GM23338 (cell line): ENCODE results near the gene NAP1L4.

Experiments
- CREB1 ChIP-seq: fragments of 250-450 bp; sonication (Bioruptor Pico); IDR thresholded peaks from 2 replicates; pipeline ENCODE4 v1.5.0; 2020; ENCODE audit warnings: low read depth, mild to moderate bottlenecking, moderate library complexity
- EZH2 ChIP-seq: fragments of 200-600 bp; sonication (generic); IDR thresholded peaks from one replicate; pipeline ENCODE4 v1.8.0; 2017; ENCODE audit warnings: antibody characterized with exemption, mild to moderate bottlenecking, low read depth; ENCODE audit not compliant: unreplicated experiment
- EZH2phosphoT487 ChIP-seq: fragments of 200-600 bp; sonication (generic); IDR thresholded peaks from one replicate; pipeline ENCODE4 v1.8.1; 2018; ENCODE audit warnings: antibody characterized with exemption; ENCODE audit not compliant: unreplicated experiment
- JUNB ChIP-seq: IDR thresholded peaks from one replicate; pipeline ENCODE4 v1.6.1; 2016; ENCODE audit warnings: antibody characterized with exemption; ENCODE audit not compliant: unreplicated experiment
- NANOG ChIP-seq: IDR thresholded peaks from 2 replicates; pipeline ENCODE4 v1.6.1; 2016; ENCODE audit warnings: antibody characterized with exemption, borderline replicate concordance
- POLR2AphosphoS5 ChIP-seq: IDR thresholded peaks from 2 replicates; pipeline ENCODE4 v1.6.1; 2016; ENCODE audit warnings: antibody characterized with exemption, low read depth
- REST ChIP-seq: IDR thresholded peaks from one replicate; pipeline ENCODE4 v1.6.1; 2018; ENCODE audit warnings: antibody characterized with exemption; ENCODE audit not compliant: unreplicated experiment
- STAT1 ChIP-seq: IDR thresholded peaks from one replicate; pipeline ENCODE4 v1.6.1; 2016; ENCODE audit warnings: antibody characterized with exemption; ENCODE audit not compliant: unreplicated experiment
- ZNF114 ChIP-seq: fragments of 250-450 bp; sonication (Bioruptor Pico); IDR thresholded peaks from 2 replicates; pipeline ENCODE4 v1.5.0; 2020; ENCODE audit warnings: mild to moderate bottlenecking, moderate library complexity
- ZNF331 ChIP-seq: fragments of 250-450 bp; sonication (Bioruptor Pico); IDR thresholded peaks from 2 replicates; pipeline ENCODE4 v1.5.0; 2020; ENCODE audit warnings: low read depth, mild to moderate bottlenecking, moderate library complexity
- ZNF462 ChIP-seq: fragments of 250-450 bp; sonication (Bioruptor Pico); IDR thresholded peaks from 2 replicates; pipeline ENCODE4 v1.5.0; 2020; ENCODE audit warnings: mild to moderate bottlenecking, moderate library complexity
- TF ChIP-seq, protein P1 (sequence below), 2 experiments: fragments of 200-600 bp in 1 of 2; sonication (generic) in 1 of 2; conservative IDR thresholded peaks; 2 replicates each; pipeline versions ENCODE4 v1.5.1 to v1.6.1; 2016 to 2017; ENCODE audit warnings: antibody characterized with exemption in 2 of 2, low read depth in 2 of 2, mild to moderate bottlenecking in 2 of 2, moderate library complexity in 1 of 2
- TF ChIP-seq, protein P2 (sequence below): IDR thresholded peaks from 2 replicates; pipeline ENCODE4 v1.6.1; 2016; ENCODE audit warnings: antibody characterized with exemption

DNA sequence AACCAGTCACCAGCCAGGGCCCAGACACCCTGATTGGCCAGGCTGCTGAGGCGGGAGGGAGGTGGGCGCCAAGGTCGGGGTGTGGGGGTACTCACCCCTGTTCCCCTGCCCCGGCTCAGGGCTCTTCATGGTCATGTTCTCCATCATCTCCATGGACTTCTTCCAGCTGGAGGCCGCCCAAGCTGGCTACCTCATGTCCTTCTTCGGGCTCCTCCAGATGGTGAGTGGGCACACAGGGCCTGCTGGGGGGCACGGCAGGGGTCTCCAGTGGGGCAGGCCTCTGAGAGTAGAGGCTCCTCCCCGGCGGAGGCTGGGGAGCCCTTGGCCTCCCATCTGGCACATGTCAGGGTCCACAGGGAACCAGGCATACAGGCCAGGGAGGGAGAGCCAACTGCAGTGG, 72.9 kb downstream of the NAP1L4 start:
- TF ChIP-seq EZH2phosphoT487 (no peak), POLR2AphosphoS5 (no peak), JUNB (no peak), STAT1 (no peak), EZH2 (no peak), NANOG (no peak), REST (no peak), CREB1 (no peak), ZNF114 (CRISPR knock-in tag) (no peak), ZNF331 (CRISPR knock-in tag) (no peak), ZNF462 (no peak)
- TF ChIP-seq, protein P1, sequence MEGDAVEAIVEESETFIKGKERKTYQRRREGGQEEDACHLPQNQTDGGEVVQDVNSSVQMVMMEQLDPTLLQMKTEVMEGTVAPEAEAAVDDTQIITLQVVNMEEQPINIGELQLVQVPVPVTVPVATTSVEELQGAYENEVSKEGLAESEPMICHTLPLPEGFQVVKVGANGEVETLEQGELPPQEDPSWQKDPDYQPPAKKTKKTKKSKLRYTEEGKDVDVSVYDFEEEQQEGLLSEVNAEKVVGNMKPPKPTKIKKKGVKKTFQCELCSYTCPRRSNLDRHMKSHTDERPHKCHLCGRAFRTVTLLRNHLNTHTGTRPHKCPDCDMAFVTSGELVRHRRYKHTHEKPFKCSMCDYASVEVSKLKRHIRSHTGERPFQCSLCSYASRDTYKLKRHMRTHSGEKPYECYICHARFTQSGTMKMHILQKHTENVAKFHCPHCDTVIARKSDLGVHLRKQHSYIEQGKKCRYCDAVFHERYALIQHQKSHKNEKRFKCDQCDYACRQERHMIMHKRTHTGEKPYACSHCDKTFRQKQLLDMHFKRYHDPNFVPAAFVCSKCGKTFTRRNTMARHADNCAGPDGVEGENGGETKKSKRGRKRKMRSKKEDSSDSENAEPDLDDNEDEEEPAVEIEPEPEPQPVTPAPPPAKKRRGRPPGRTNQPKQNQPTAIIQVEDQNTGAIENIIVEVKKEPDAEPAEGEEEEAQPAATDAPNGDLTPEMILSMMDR (conservative IDR thresholded peaks at IDR 0.05; ENCODE audit: low read depth in 2 of 2) = no peak
- TF ChIP-seq, protein P2, sequence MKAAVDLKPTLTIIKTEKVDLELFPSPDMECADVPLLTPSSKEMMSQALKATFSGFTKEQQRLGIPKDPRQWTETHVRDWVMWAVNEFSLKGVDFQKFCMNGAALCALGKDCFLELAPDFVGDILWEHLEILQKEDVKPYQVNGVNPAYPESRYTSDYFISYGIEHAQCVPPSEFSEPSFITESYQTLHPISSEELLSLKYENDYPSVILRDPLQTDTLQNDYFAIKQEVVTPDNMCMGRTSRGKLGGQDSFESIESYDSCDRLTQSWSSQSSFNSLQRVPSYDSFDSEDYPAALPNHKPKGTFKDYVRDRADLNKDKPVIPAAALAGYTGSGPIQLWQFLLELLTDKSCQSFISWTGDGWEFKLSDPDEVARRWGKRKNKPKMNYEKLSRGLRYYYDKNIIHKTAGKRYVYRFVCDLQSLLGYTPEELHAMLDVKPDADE = no peak
